SK-N-SH treated with all-trans-retinoic acid at 6 μM for 48 hours (cell line): ENCODE results near the gene MPPED1.

Source experiments
- ARNTL ChIP-seq: fragments of 450-650 bp; formaldehyde crosslinking; IDR thresholded peaks from 2 replicates; pipeline ENCODE4 v1.5.0; 2020; ENCODE audit warnings: low read depth, mild to moderate bottlenecking, moderate library complexity, borderline replicate concordance
- GLIS3 ChIP-seq: fragments of 250-450 bp; sonication (Bioruptor Pico); IDR thresholded peaks from 2 replicates; pipeline ENCODE4 v1.5.0; 2020; ENCODE audit warnings: mild to moderate bottlenecking, moderate library complexity
- OSR1 ChIP-seq: fragments of 250-450 bp; sonication (Bioruptor Pico); IDR thresholded peaks from 2 replicates; pipeline ENCODE4 v1.8.0; 2022; ENCODE audit warnings: moderate library complexity, mild to moderate bottlenecking, inconsistent platforms
- PATZ1 ChIP-seq: fragments of 250-450 bp; sonication (Bioruptor Pico); IDR thresholded peaks from 2 replicates; pipeline ENCODE4 v1.8.0; 2020; ENCODE audit warnings: mild to moderate bottlenecking, moderate library complexity, borderline replicate concordance
- SNAI2 ChIP-seq: fragments of 250-450 bp; sonication (Bioruptor Pico); IDR thresholded peaks from 2 replicates; pipeline ENCODE4 v1.5.0; 2020; ENCODE audit warnings: mild to moderate bottlenecking, moderate library complexity
- TCF4 ChIP-seq: fragments of 250-450 bp; sonication (Bioruptor Pico); IDR thresholded peaks from 2 replicates; pipeline ENCODE4 v1.8.0; 2021; ENCODE audit warnings: mild to moderate bottlenecking, moderate library complexity, borderline replicate concordance
- ZFP3 ChIP-seq: fragments of 250-450 bp; sonication (Bioruptor Pico); IDR thresholded peaks from 2 replicates; pipeline ENCODE4 v1.5.0; 2020; ENCODE audit warnings: mild to moderate bottlenecking, moderate library complexity
- ZNF70 ChIP-seq: fragments of 450-650 bp; formaldehyde crosslinking; IDR thresholded peaks from 2 replicates; pipeline ENCODE4 v1.5.0; 2020; ENCODE audit warnings: mild to moderate bottlenecking, moderate library complexity
- ZNF8 ChIP-seq: fragments of 450-650 bp; formaldehyde crosslinking; IDR thresholded peaks from 2 replicates; pipeline ENCODE4 v1.5.0; 2020; ENCODE audit warnings: mild to moderate bottlenecking, moderate library complexity
- TF ChIP-seq, protein P1 (sequence below): fragments of 250-450 bp; sonication (Bioruptor Pico); IDR thresholded peaks from 2 replicates; pipeline ENCODE4 v1.5.0; 2020; ENCODE audit warnings: mild to moderate bottlenecking, moderate library complexity

- TF ChIP-seq GLIS3 (CRISPR knock-in tag) (no peak), ZFP3 (CRISPR knock-in tag) (no peak), ARNTL (CRISPR knock-in tag) (no peak), OSR1 (CRISPR knock-in tag) (no peak), PATZ1 (CRISPR knock-in tag) (no peak), TCF4 (CRISPR knock-in tag) (no peak), ZNF8 (CRISPR knock-in tag) (no peak), ZNF70 (CRISPR knock-in tag) (no peak), SNAI2 (CRISPR knock-in tag) (no peak)
- TF ChIP-seq, protein P1, sequence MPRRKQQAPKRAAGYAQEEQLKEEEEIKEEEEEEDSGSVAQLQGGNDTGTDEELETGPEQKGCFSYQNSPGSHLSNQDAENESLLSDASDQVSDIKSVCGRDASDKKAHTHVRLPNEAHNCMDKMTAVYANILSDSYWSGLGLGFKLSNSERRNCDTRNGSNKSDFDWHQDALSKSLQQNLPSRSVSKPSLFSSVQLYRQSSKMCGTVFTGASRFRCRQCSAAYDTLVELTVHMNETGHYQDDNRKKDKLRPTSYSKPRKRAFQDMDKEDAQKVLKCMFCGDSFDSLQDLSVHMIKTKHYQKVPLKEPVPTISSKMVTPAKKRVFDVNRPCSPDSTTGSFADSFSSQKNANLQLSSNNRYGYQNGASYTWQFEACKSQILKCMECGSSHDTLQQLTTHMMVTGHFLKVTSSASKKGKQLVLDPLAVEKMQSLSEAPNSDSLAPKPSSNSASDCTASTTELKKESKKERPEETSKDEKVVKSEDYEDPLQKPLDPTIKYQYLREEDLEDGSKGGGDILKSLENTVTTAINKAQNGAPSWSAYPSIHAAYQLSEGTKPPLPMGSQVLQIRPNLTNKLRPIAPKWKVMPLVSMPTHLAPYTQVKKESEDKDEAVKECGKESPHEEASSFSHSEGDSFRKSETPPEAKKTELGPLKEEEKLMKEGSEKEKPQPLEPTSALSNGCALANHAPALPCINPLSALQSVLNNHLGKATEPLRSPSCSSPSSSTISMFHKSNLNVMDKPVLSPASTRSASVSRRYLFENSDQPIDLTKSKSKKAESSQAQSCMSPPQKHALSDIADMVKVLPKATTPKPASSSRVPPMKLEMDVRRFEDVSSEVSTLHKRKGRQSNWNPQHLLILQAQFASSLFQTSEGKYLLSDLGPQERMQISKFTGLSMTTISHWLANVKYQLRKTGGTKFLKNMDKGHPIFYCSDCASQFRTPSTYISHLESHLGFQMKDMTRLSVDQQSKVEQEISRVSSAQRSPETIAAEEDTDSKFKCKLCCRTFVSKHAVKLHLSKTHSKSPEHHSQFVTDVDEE (CRISPR knock-in tag) = no peak
Measured at GRCh38 chr22:43476341-43476740, 64.5 kb downstream of the MPPED1 start.
